A673 (cell line): ENCODE measurements around the gene SYK.
"Not testable (repeated sequence)": the region's sequence is repeated elsewhere in the genome, so short reads cannot be mapped to it uniquely, and the experiment has no call there.

Experiments used
- CTCF ChIP-seq: fragments of 300-800, 200-600 bp; sonication (generic); conservative IDR thresholded peaks from 2 replicates; pipeline ENCODE4 v1.5.1; 2017; ENCODE audit warnings: low read depth, mild to moderate bottlenecking, antibody characterized with exemption, low read length, moderate library complexity, mixed read lengths
- EZH2 ChIP-seq: fragments of 200-600 bp; sonication (generic); IDR thresholded peaks from 2 replicates; pipeline ENCODE4 v1.6.1; 2017; ENCODE audit warnings: borderline replicate concordance, low read depth, mild to moderate bottlenecking, mixed read lengths, antibody characterized with exemption, low read length; ENCODE audit not compliant: poor library complexity, severe bottlenecking

- not testable (repeated sequence) for TF ChIP-seq CTCF, EZH2
Observed at GRCh38 chr9:90821236-90821635, 19.6 kb downstream of the SYK start.
